ENCODE results near the gene A2M. TPM values are rescaled to one million over a fixed set of nuclear protein-coding genes. Genes with fewer than 3 reads are reported as not detected.
A peak's percentile ranks its signal among the peaks of the same experiment; 100 is the strongest.
"Not testable (repeated sequence)": the region's sequence is repeated elsewhere in the genome, so short reads cannot be mapped to it uniquely, and the experiment has no call there.

The A2M gene
- polyA plus RNA-seq (ENCODE audit: insufficient read length in 3 of 3): 100 to 1,000 TPM; 164 to 222 (median 194) TPM
- long read RNA-seq, donor 1, full-length matches to known transcripts: 10 of 25 reads
- long read RNA-seq, donor 1, partial matches to known transcripts: 15 of 25 reads
- long read RNA-seq, donor 1, other reads (novel, unspliced or antisense): 0 of 25 reads
- long read RNA-seq, donor 2, full-length matches to known transcripts: 22 of 49 reads
- long read RNA-seq, donor 2, partial matches to known transcripts: 27 of 49 reads
- long read RNA-seq, donor 2, other reads (novel, unspliced or antisense): 0 of 49 reads
- long read RNA-seq, donor 3, full-length matches to known transcripts: 22 of 53 reads
- long read RNA-seq, donor 3, partial matches to known transcripts: 31 of 53 reads
- long read RNA-seq, donor 3, other reads (novel, unspliced or antisense): 0 of 53 reads
- long read RNA-seq, donor 4, full-length matches to known transcripts: 20 of 45 reads
- long read RNA-seq, donor 4, partial matches to known transcripts: 25 of 45 reads
- long read RNA-seq, donor 4, other reads (novel, unspliced or antisense): 0 of 45 reads
- long read RNA-seq, donor 5, full-length matches to known transcripts: 6 of 18 reads
- long read RNA-seq, donor 5, partial matches to known transcripts: 12 of 18 reads
- long read RNA-seq, donor 5, other reads (novel, unspliced or antisense): 0 of 18 reads
- long read RNA-seq, donor 6, full-length matches to known transcripts: 16 of 35 reads
- long read RNA-seq, donor 6, partial matches to known transcripts: 19 of 35 reads
- long read RNA-seq, donor 6, other reads (novel, unspliced or antisense): 0 of 35 reads
- long read RNA-seq, donor 7, full-length matches to known transcripts: 23 of 69 reads
- long read RNA-seq, donor 7, partial matches to known transcripts: 46 of 69 reads
- long read RNA-seq, donor 7, other reads (novel, unspliced or antisense): 0 of 69 reads
- long read RNA-seq, donor 8, full-length matches to known transcripts: 12 of 60 reads
- long read RNA-seq, donor 8, partial matches to known transcripts: 48 of 60 reads
- long read RNA-seq, donor 8, other reads (novel, unspliced or antisense): 0 of 60 reads
- long read RNA-seq, donor 9, full-length matches to known transcripts: 17 of 57 reads
- long read RNA-seq, donor 9, partial matches to known transcripts: 40 of 57 reads
- long read RNA-seq, donor 9, other reads (novel, unspliced or antisense): 0 of 57 reads
- long read RNA-seq, donor 10, full-length matches to known transcripts: 7 of 23 reads
- long read RNA-seq, donor 10, partial matches to known transcripts: 16 of 23 reads
- long read RNA-seq, donor 10, other reads (novel, unspliced or antisense): 0 of 23 reads
- long read RNA-seq, donor 11, full-length matches to known transcripts: 13 of 39 reads
- long read RNA-seq, donor 11, partial matches to known transcripts: 26 of 39 reads
- long read RNA-seq, donor 11, other reads (novel, unspliced or antisense): 0 of 39 reads
- long read RNA-seq, donor 12, full-length matches to known transcripts: 19 of 43 reads
- long read RNA-seq, donor 12, partial matches to known transcripts: 24 of 43 reads
- long read RNA-seq, donor 12, other reads (novel, unspliced or antisense): 0 of 43 reads
- long read RNA-seq, donor 13, full-length matches to known transcripts: 11 of 26 reads
- long read RNA-seq, donor 13, partial matches to known transcripts: 15 of 26 reads
- long read RNA-seq, donor 13, other reads (novel, unspliced or antisense): 0 of 26 reads
- long read RNA-seq, donor 14: 0 reads
- long read RNA-seq, donor 15, full-length matches to known transcripts: 19 of 50 reads
- long read RNA-seq, donor 15, partial matches to known transcripts: 31 of 50 reads
- long read RNA-seq, donor 15, other reads (novel, unspliced or antisense): 0 of 50 reads
- long read RNA-seq, donor 16, full-length matches to known transcripts: 20 of 56 reads
- long read RNA-seq, donor 16, partial matches to known transcripts: 36 of 56 reads
- long read RNA-seq, donor 16, other reads (novel, unspliced or antisense): 0 of 56 reads

GRCh38 chr12:9115731-9116559 lies at the start of gene A2M:
Gene A2M, minus strand, starts transcription at chr12:9115919. Its CDS starts 70 bp downstream, at chr12:9115849.
- peak; percentile 44 for DNase-seq

GRCh38 chr12:9163392-9163791 lies 47.7 kb upstream of the A2M start:
- no peak for DNase-seq

GRCh38 chr12:9156119-9156518 lies 40.4 kb upstream of the A2M start:
- no peak for DNase-seq

- DNase-seq: no peak
These were observed 33.7 kb upstream of the A2M start for GRCh38 chr12:9149372-9149771.

- DNase-seq: no peak
These were observed 33.2 kb upstream of the A2M start for GRCh38 chr12:9148926-9149325.

- no peak for DNase-seq
These were observed 31.7 kb upstream of the A2M start for GRCh38 chr12:9147461-9147860.

GRCh38 chr12:9144730-9145106 lies 29.0 kb upstream of the A2M start:
- DNase-seq: no peak

GRCh38 chr12:9143929-9144729 lies 28.4 kb upstream of the A2M start:
- no peak for DNase-seq

GRCh38 chr12:9143137-9143536 lies 27.4 kb upstream of the A2M start:
- DNase-seq: no peak

- DNase-seq: not testable (repeated sequence)
These were observed 24.0 kb upstream of the A2M start for GRCh38 chr12:9139588-9140290.

GRCh38 chr12:9135903-9136310 lies 20.2 kb upstream of the A2M start:
- DNase-seq: no peak

GRCh38 chr12:9134981-9135628 lies 19.4 kb upstream of the A2M start:
- peak; percentile 22 for DNase-seq

GRCh38 chr12:9133216-9133916 lies 17.6 kb upstream of the A2M start:
- no peak for DNase-seq

GRCh38 chr12:9132008-9132535 lies 16.4 kb upstream of the A2M start:
- no peak for DNase-seq

- no peak for DNase-seq
These were observed 14.5 kb upstream of the A2M start for GRCh38 chr12:9130244-9130643.

GRCh38 chr12:9127936-9128663 lies 12.4 kb upstream of the A2M start:
- no peak for DNase-seq
